ENCODE results near the gene SLC15A3.

DNA sequence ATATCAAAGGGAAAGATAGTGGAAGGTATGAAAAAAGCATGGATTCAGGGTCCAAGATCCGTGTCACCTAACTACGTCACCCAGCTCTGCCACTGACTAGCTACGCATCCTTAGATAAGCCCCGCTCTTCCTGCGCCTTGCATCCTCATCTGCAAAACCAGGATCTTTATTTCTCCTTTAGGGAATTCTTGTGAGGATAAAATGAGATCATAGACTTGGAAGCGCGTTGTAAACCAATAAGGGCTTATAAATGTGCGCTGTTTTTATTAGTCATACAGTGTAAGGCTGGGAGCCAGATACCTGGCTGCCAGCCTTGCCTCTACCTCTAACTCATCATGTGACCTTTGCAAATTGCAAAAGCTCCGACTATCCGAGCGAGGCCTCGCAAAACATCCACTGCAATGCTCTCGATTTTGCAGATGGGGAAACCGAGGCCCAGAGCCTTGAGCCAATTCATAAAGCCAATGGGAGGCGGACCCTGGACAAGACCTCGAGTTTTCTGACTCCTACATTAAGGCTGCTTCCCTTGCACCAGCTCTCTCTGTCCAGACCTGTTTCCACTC, 46.3 kb downstream of the SLC15A3 start:
- TF ChIP-seq, protein P1, sequence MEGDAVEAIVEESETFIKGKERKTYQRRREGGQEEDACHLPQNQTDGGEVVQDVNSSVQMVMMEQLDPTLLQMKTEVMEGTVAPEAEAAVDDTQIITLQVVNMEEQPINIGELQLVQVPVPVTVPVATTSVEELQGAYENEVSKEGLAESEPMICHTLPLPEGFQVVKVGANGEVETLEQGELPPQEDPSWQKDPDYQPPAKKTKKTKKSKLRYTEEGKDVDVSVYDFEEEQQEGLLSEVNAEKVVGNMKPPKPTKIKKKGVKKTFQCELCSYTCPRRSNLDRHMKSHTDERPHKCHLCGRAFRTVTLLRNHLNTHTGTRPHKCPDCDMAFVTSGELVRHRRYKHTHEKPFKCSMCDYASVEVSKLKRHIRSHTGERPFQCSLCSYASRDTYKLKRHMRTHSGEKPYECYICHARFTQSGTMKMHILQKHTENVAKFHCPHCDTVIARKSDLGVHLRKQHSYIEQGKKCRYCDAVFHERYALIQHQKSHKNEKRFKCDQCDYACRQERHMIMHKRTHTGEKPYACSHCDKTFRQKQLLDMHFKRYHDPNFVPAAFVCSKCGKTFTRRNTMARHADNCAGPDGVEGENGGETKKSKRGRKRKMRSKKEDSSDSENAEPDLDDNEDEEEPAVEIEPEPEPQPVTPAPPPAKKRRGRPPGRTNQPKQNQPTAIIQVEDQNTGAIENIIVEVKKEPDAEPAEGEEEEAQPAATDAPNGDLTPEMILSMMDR (IDR thresholded peaks at IDR 0.05): no peak
- TF ChIP-seq POLR2A (IDR thresholded peaks at IDR 0.05): no peak

Data from thyroid gland (tissue), 4 donors.